ENCODE data around the gene FILIP1. TPM values are rescaled to one million over a fixed set of nuclear protein-coding genes. Genes with fewer than 3 reads are reported as not detected.

FILIP1 gene
- polyA plus RNA-seq, 1 donor: 7.5 TPM

- Histone ChIP-seq H3K4me1 (ENCODE audit: control insufficient read depth, insufficient read depth, low read length) (no peaks in the 10 kb centered on the region), H3K9me3 (ENCODE audit: control insufficient read depth, low read depth, low read length) (no peaks in the 10 kb centered on the region), H3K36me3 (ENCODE audit: control insufficient read depth, insufficient read depth, low read length) (no peaks in the 10 kb centered on the region), H3K27me3 (ENCODE audit: control insufficient read depth, insufficient read depth, low read length) (no peaks in the 10 kb centered on the region), H3K4me3 (ENCODE audit: low read length) (no peak overlapping the region), H3K27ac (ENCODE audit: low read length) (no peak overlapping the region)
- no peak for DNase-seq
Observed at GRCh38 chr6:75384116-75384515, 109.5 kb downstream of the FILIP1 start.

- Histone ChIP-seq H3K4me1 (ENCODE audit: control insufficient read depth, insufficient read depth, low read length) (no peaks in the 10 kb centered on the region), H3K27me3 (ENCODE audit: control insufficient read depth, insufficient read depth, low read length) (no peaks in the 10 kb centered on the region), H3K36me3 (ENCODE audit: control insufficient read depth, insufficient read depth, low read length) (no peaks in the 10 kb centered on the region), H3K9me3 (ENCODE audit: control insufficient read depth, low read depth, low read length) (no peaks in the 10 kb centered on the region), H3K4me3 (ENCODE audit: low read length) (no peak overlapping the region), H3K27ac (ENCODE audit: low read length) (no peak overlapping the region)
- no CpG with 5 or more reads among the region's 2 CpGs for WGBS (ENCODE audit: insufficient coverage, low lambda C conversion rate)
- DNase-seq: no peak
Observed at GRCh38 chr6:75382634-75382900, 111.0 kb downstream of the FILIP1 start.

GRCh38 chr6:75381877-75382633 lies 111.5 kb downstream of the FILIP1 start:
- no peaks in the 10 kb centered on the region for H3K36me3 ChIP-seq (ENCODE audit: control insufficient read depth, insufficient read depth, low read length)

GRCh38 chr6:75379536-75379935 lies 114.1 kb downstream of the FILIP1 start:
- Histone ChIP-seq H3K36me3 (ENCODE audit: control insufficient read depth, insufficient read depth, low read length) (no peaks in the 10 kb centered on the region), H3K27ac (ENCODE audit: low read length) (no peak overlapping the region), H3K27me3 (ENCODE audit: control insufficient read depth, insufficient read depth, low read length) (no peaks in the 10 kb centered on the region), H3K9me3 (ENCODE audit: control insufficient read depth, low read depth, low read length) (no peaks in the 10 kb centered on the region), H3K4me1 (ENCODE audit: control insufficient read depth, insufficient read depth, low read length) (no peaks in the 10 kb centered on the region), H3K4me3 (ENCODE audit: low read length) (no peak overlapping the region)
- WGBS (ENCODE audit: insufficient coverage, low lambda C conversion rate): 44% methylated on average over 1 of the region's 4 CpGs
- no peak for DNase-seq

More at GRCh38 chr6:75381877-75382633, 111.5 kb downstream of the FILIP1 start:
- WGBS (ENCODE audit: insufficient coverage, low lambda C conversion rate): no CpG with 5 or more reads among the region's 2 CpGs
- Histone ChIP-seq H3K4me1 (ENCODE audit: control insufficient read depth, insufficient read depth, low read length) (no peaks in the 10 kb centered on the region), H3K4me3 (ENCODE audit: low read length) (no peak overlapping the region), H3K9me3 (ENCODE audit: control insufficient read depth, low read depth, low read length) (no peaks in the 10 kb centered on the region), H3K27ac (ENCODE audit: low read length) (no peak overlapping the region), H3K27me3 (ENCODE audit: control insufficient read depth, insufficient read depth, low read length) (no peaks in the 10 kb centered on the region)
- DNase-seq: peak in 1 of 2 donors; percentile 25

GRCh38 chr6:75378101-75378500 lies 115.5 kb downstream of the FILIP1 start:
- H3K4me3 ChIP-seq (ENCODE audit: low read length): no peak overlapping the region
- H3K9me3 ChIP-seq (ENCODE audit: control insufficient read depth, low read depth, low read length): no peaks in the 10 kb centered on the region
- no peak for DNase-seq
- no peak overlapping the region for H3K27ac ChIP-seq (ENCODE audit: low read length)
- no CpG with 5 or more reads among the region's 2 CpGs for WGBS (ENCODE audit: insufficient coverage, low lambda C conversion rate)
- no peaks in the 10 kb centered on the region for H3K4me1 ChIP-seq (ENCODE audit: control insufficient read depth, insufficient read depth, low read length)
- no peaks in the 10 kb centered on the region for H3K36me3 ChIP-seq (ENCODE audit: control insufficient read depth, insufficient read depth, low read length)
- H3K27me3 ChIP-seq (ENCODE audit: control insufficient read depth, insufficient read depth, low read length): no peaks in the 10 kb centered on the region

GRCh38 chr6:75377386-75377785 lies 116.2 kb downstream of the FILIP1 start:
- no peak for DNase-seq
- Histone ChIP-seq H3K4me1 (ENCODE audit: control insufficient read depth, insufficient read depth, low read length) (no peaks in the 10 kb centered on the region), H3K4me3 (ENCODE audit: low read length) (no peak overlapping the region), H3K27me3 (ENCODE audit: control insufficient read depth, insufficient read depth, low read length) (no peaks in the 10 kb centered on the region), H3K9me3 (ENCODE audit: control insufficient read depth, low read depth, low read length) (no peaks in the 10 kb centered on the region), H3K36me3 (ENCODE audit: control insufficient read depth, insufficient read depth, low read length) (no peaks in the 10 kb centered on the region), H3K27ac (ENCODE audit: low read length) (no peak overlapping the region)
- WGBS (ENCODE audit: insufficient coverage, low lambda C conversion rate): 86% methylated on average over 1 of the region's 3 CpGs

GRCh38 chr6:75376347-75377024 lies 117.1 kb downstream of the FILIP1 start:
- H3K27me3 ChIP-seq (ENCODE audit: control insufficient read depth, insufficient read depth, low read length): no peaks in the 10 kb centered on the region
- no peaks in the 10 kb centered on the region for H3K4me1 ChIP-seq (ENCODE audit: control insufficient read depth, insufficient read depth, low read length)
- no peak for DNase-seq
- H3K36me3 ChIP-seq (ENCODE audit: control insufficient read depth, insufficient read depth, low read length): no peaks in the 10 kb centered on the region
- 80% methylated on average over 1 of the region's 2 CpGs for WGBS (ENCODE audit: insufficient coverage, low lambda C conversion rate)
- H3K4me3 ChIP-seq (ENCODE audit: low read length): no peak overlapping the region
- no peak overlapping the region for H3K27ac ChIP-seq (ENCODE audit: low read length)
- H3K9me3 ChIP-seq (ENCODE audit: control insufficient read depth, low read depth, low read length): no peaks in the 10 kb centered on the region

- no CpG with 5 or more reads among the region's 5 CpGs for WGBS (ENCODE audit: insufficient coverage, low lambda C conversion rate)
Observed at GRCh38 chr6:75374961-75375400, 118.6 kb downstream of the FILIP1 start.

GRCh38 chr6:75372884-75373283 lies 120.7 kb downstream of the FILIP1 start:
- DNase-seq: no peak
- no peak overlapping the region for H3K27ac ChIP-seq (ENCODE audit: low read length)

More at GRCh38 chr6:75374961-75375400, 118.6 kb downstream of the FILIP1 start:
- no peaks in the 10 kb centered on the region for H3K9me3 ChIP-seq (ENCODE audit: control insufficient read depth, low read depth, low read length)
- no peak overlapping the region for H3K27ac ChIP-seq (ENCODE audit: low read length)
- no peak for DNase-seq
- H3K36me3 ChIP-seq (ENCODE audit: control insufficient read depth, insufficient read depth, low read length): no peaks in the 10 kb centered on the region
- no peak overlapping the region for H3K4me3 ChIP-seq (ENCODE audit: low read length)
- no peaks in the 10 kb centered on the region for H3K27me3 ChIP-seq (ENCODE audit: control insufficient read depth, insufficient read depth, low read length)
- no peaks in the 10 kb centered on the region for H3K4me1 ChIP-seq (ENCODE audit: control insufficient read depth, insufficient read depth, low read length)

GRCh38 chr6:75370011-75370410 lies 123.6 kb downstream of the FILIP1 start:
- H3K36me3 ChIP-seq (ENCODE audit: control insufficient read depth, insufficient read depth, low read length): no peaks in the 10 kb centered on the region
- H3K27ac ChIP-seq (ENCODE audit: low read length): no peak overlapping the region
- WGBS (ENCODE audit: insufficient coverage, low lambda C conversion rate): no CpG with 5 or more reads among the region's 2 CpGs
- DNase-seq: no peak
- H3K4me3 ChIP-seq (ENCODE audit: low read length): no peak overlapping the region
- no peaks in the 10 kb centered on the region for H3K4me1 ChIP-seq (ENCODE audit: control insufficient read depth, insufficient read depth, low read length)
- H3K9me3 ChIP-seq (ENCODE audit: control insufficient read depth, low read depth, low read length): no peaks in the 10 kb centered on the region
- H3K27me3 ChIP-seq (ENCODE audit: control insufficient read depth, insufficient read depth, low read length): no peaks in the 10 kb centered on the region

More at GRCh38 chr6:75372884-75373283, 120.7 kb downstream of the FILIP1 start:
- no peaks in the 10 kb centered on the region for H3K9me3 ChIP-seq (ENCODE audit: control insufficient read depth, low read depth, low read length)
- H3K4me3 ChIP-seq (ENCODE audit: low read length): no peak overlapping the region
- H3K4me1 ChIP-seq (ENCODE audit: control insufficient read depth, insufficient read depth, low read length): no peaks in the 10 kb centered on the region
- H3K36me3 ChIP-seq (ENCODE audit: control insufficient read depth, insufficient read depth, low read length): no peaks in the 10 kb centered on the region
- no peaks in the 10 kb centered on the region for H3K27me3 ChIP-seq (ENCODE audit: control insufficient read depth, insufficient read depth, low read length)

Measured in large intestine (tissue), 3 donors.